NCI-H345 (cell line): ENCODE measurements around the gene CLTCL1.

Source experiments
- DNase-seq: peaks from one replicate; lab custom pipeline; 2025; lab: John Stamatoyannopoulos, UW

CLTCL1 gene

GRCh38 chr22:19196841-19197612 is 94.5 kb downstream of the CLTCL1 start:
- no peak for DNase-seq

- no peak for DNase-seq
Observed at GRCh38 chr22:19195796-19196731, 95.5 kb downstream of the CLTCL1 start.

GRCh38 chr22:19194766-19195536 is 96.6 kb downstream of the CLTCL1 start:
- DNase-seq = no peak

- DNase-seq = no peak
Observed at GRCh38 chr22:19193879-19194278, 97.6 kb downstream of the CLTCL1 start.

GRCh38 chr22:19187716-19188563 is 103.6 kb downstream of the CLTCL1 start:
- no peak for DNase-seq

- no peak for DNase-seq
Observed at GRCh38 chr22:19184276-19184997, 107.1 kb downstream of the CLTCL1 start.

GRCh38 chr22:19183216-19183615 is 108.3 kb downstream of the CLTCL1 start:
- DNase-seq = no peak

- no peak for DNase-seq
Observed at GRCh38 chr22:19182472-19183157, 108.9 kb downstream of the CLTCL1 start.

GRCh38 chr22:19181786-19182471 is 109.6 kb downstream of the CLTCL1 start:
- no peak for DNase-seq

GRCh38 chr22:19180740-19181410 is 110.6 kb downstream of the CLTCL1 start:
- DNase-seq = no peak

- DNase-seq = no peak
Observed at GRCh38 chr22:19180234-19180633, 111.3 kb downstream of the CLTCL1 start.

- DNase-seq = peak; percentile 54
Observed at GRCh38 chr22:19179497-19180048, 111.9 kb downstream of the CLTCL1 start.

GRCh38 chr22:19178657-19179496 is 112.6 kb downstream of the CLTCL1 start, which contains the start of gene SLC25A1:
Gene SLC25A1, minus strand, starts transcription at chr22:19178736. Its CDS starts 63 bp downstream, at chr22:19178673.
- DNase-seq = peak; percentile 89

GRCh38 chr22:19178065-19178656 is 113.4 kb downstream of the CLTCL1 start:
- DNase-seq = peak; percentile 60

- DNase-seq = no peak
Observed at GRCh38 chr22:19177164-19178064, 114.1 kb downstream of the CLTCL1 start.

GRCh38 chr22:19176732-19177131 is 114.8 kb downstream of the CLTCL1 start:
- no peak for DNase-seq
